Activated CD8-positive, alpha-beta T cell treated with anti-CD3 and anti-CD28 coated beads for 36 hours (primary cell): ENCODE results near the gene ADCY9. TPM values are rescaled to one million over a fixed set of nuclear protein-coding genes. Genes with fewer than 3 reads are reported as not detected.

Experiments
- ATAC-seq: fragments of 200-7000 bp; cut with Tn5 transposase; one replicate; pipeline ENCODE4 v1.10.0; 2021; ENCODE audit warnings: mild to moderate bottlenecking, moderate library complexity
- CTCF ChIA-PET: fragments of 350-600 bp; sonication (Branson Sonifier 250); formaldehyde crosslinking; loops from one replicate; lab custom pipeline; 2021; ENCODE audit warnings: antibody characterized with exemption; lab: Charles Lee
- POLR2A ChIA-PET: fragments of 350-600 bp; sonication (Branson Sonifier 250); formaldehyde crosslinking; loops from one replicate; lab custom pipeline; 2021; ENCODE audit warnings: antibody characterized with exemption; lab: Charles Lee
- DNase-seq: peaks from one replicate; pipeline ENCODE4 v3.0.0-alpha.2; 2020
- H3K27ac Mint-ChIP-seq: one replicate; pipeline ENCODE4 v1.8.0; 2021; ENCODE audit warnings: mild to moderate bottlenecking, mixed read lengths
- H3K27me3 Mint-ChIP-seq: one replicate; pipeline ENCODE4 v1.8.0; 2021; ENCODE audit warnings: mixed read lengths
- H3K36me3 Mint-ChIP-seq: one replicate; pipeline ENCODE4 v1.8.0; 2021; ENCODE audit warnings: low read depth, mixed read lengths
- H3K4me1 Mint-ChIP-seq: one replicate; pipeline ENCODE4 v1.8.0; 2021; ENCODE audit warnings: low read depth, mixed read lengths
- H3K4me3 Mint-ChIP-seq: one replicate; pipeline ENCODE4 v1.8.0; 2021; ENCODE audit warnings: mild to moderate bottlenecking, moderate library complexity, mixed read lengths
- H3K9me3 Mint-ChIP-seq: one replicate; pipeline ENCODE4 v1.8.0; 2021; ENCODE audit warnings: mixed read lengths
- CTCF ChIP-seq: fragments of 200-600 bp; IDR thresholded peaks from one replicate; pipeline ENCODE4 v1.8.0; 2022; ENCODE audit warnings: antibody characterized with exemption, mild to moderate bottlenecking
- intact Hi-C: fragments of 100-400 bp; cut with micrococcal nuclease; formaldehyde crosslinking; loops from one replicate; pipeline ENCODE4 v1.10.0; 2022
- total RNA-seq, 2 experiments: library from RNA; stranded (reverse); gene quantifications; one replicate each; pipeline ENCODE4 v1.2.3, GENCODE V29; 2021

The ADCY9 gene
- total RNA-seq, 2 experiments from 2014 or later: 4.1 to 4.8 TPM

- peak; percentile 49 for ATAC-seq
Observed at GRCh38 chr16:4060009-4060408, 56.2 kb downstream of the ADCY9 start.

GRCh38 chr16:4058386-4058785 lies 57.9 kb downstream of the ADCY9 start:
- H3K27ac Mint-ChIP-seq: no peak overlapping the region
- POLR2A ChIA-PET: interaction anchor here (1.1 kb wide), 2 partner anchors 9 to 12 kb away, joined by 3 to 4 read pairs; no protein-coding TSS in a partner anchor

More at GRCh38 chr16:4060009-4060408, 56.2 kb downstream of the ADCY9 start:
- Mint-ChIP-seq H3K4me3 (no peak overlapping the region), H3K36me3 (peaks cover 34% of the 10 kb centered on the region), H3K4me1 (peaks cover 15% of the 10 kb centered on the region), H3K27me3 (no peaks in the 10 kb centered on the region), H3K27ac (peak overlapping the region; percentile 11), H3K9me3 (peaks cover 28% of the 10 kb centered on the region)
- DNase-seq: peak; percentile 12
- intact Hi-C loops: no loop called here
- no peak for TF ChIP-seq CTCF
- ChIA-PET POLR2A (no interaction called here), CTCF (interaction anchor here (0.9 kb wide), 1 partner anchor 77 kb away, joined by 3 read pairs; no protein-coding TSS in a partner anchor)

GRCh38 chr16:4057439-4057877 lies 58.8 kb downstream of the ADCY9 start:
- Mint-ChIP-seq H3K27ac (no peak overlapping the region), H3K36me3 (peaks cover 22% of the 10 kb centered on the region), H3K9me3 (peaks cover 16% of the 10 kb centered on the region), H3K4me1 (peaks cover 18% of the 10 kb centered on the region), H3K27me3 (no peaks in the 10 kb centered on the region), H3K4me3 (no peak overlapping the region)
- DNase-seq (no peak), ATAC-seq (no peak)
- intact Hi-C loops: no loop called here
- POLR2A ChIA-PET: no interaction called here
- no peak for TF ChIP-seq CTCF
- CTCF ChIA-PET: no interaction called here

More at GRCh38 chr16:4058386-4058785, 57.9 kb downstream of the ADCY9 start:
- intact Hi-C loops: no loop called here
- Mint-ChIP-seq H3K27me3 (no peaks in the 10 kb centered on the region), H3K36me3 (peaks cover 28% of the 10 kb centered on the region), H3K4me1 (peaks cover 11% of the 10 kb centered on the region), H3K9me3 (peaks cover 22% of the 10 kb centered on the region), H3K4me3 (no peak overlapping the region)
- CTCF ChIA-PET: interaction anchor here (0.6 to 1.1 kb wide), 2 partner anchors 121 to 195 kb away, joined by 3 read pairs; no protein-coding TSS in a partner anchor
- no peak for ATAC-seq
- no peak for DNase-seq
- TF ChIP-seq CTCF: no peak

- ChIA-PET POLR2A (no interaction called here), CTCF (no interaction called here)
- Mint-ChIP-seq H3K4me3 (no peak overlapping the region), H3K27ac (no peak overlapping the region), H3K36me3 (peaks cover 14% of the 10 kb centered on the region), H3K9me3 (peaks cover 9% of the 10 kb centered on the region), H3K27me3 (no peaks in the 10 kb centered on the region), H3K4me1 (peaks cover 18% of the 10 kb centered on the region)
- intact Hi-C loops: no loop called here
- ATAC-seq: no peak
- TF ChIP-seq CTCF: no peak
- DNase-seq: no peak
Observed at GRCh38 chr16:4056161-4057105, 59.8 kb downstream of the ADCY9 start.

GRCh38 chr16:4055748-4056147 lies 60.5 kb downstream of the ADCY9 start:
- Mint-ChIP-seq H3K36me3 (peaks cover 8% of the 10 kb centered on the region), H3K9me3 (peaks cover 2% of the 10 kb centered on the region), H3K4me1 (peaks cover 15% of the 10 kb centered on the region), H3K27me3 (no peaks in the 10 kb centered on the region), H3K4me3 (no peak overlapping the region), H3K27ac (no peak overlapping the region)
- ChIA-PET CTCF (no interaction called here), POLR2A (no interaction called here)
- TF ChIP-seq CTCF: no peak
- intact Hi-C loops: no loop called here
- no peak for ATAC-seq
- DNase-seq: no peak
